GM15510 (cell line): Measurements from ENCODE around the gene TCF4.

Experiments used
- POLR2A ChIP-seq: IDR thresholded peaks from 3 replicates; pipeline ENCODE4 v1.6.1; 2011; ENCODE audit warnings: borderline replicate concordance; ENCODE audit not compliant: insufficient read length; ENCODE audit errors: extremely low read depth

TCF4 gene

DNA sequence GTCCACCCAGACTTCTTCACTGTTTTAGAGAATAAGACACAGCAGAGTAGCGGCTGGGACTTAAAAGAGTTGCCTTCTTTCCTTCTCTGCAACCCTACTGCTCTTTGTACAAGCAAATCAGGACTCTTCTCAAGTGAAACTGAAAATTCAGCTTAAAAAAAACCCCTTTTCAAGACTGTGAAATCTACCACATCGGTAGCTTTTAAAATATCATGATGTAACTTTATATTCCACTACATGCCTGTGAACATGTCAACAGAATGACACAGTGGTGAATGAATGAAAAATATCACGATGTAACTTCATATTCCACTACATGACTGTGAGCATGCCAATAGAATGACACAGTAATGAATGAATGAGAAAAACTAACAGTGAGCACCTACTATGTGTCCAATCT, 53.4 kb downstream of the TCF4 start:
- no peak for TF ChIP-seq POLR2A

DNA sequence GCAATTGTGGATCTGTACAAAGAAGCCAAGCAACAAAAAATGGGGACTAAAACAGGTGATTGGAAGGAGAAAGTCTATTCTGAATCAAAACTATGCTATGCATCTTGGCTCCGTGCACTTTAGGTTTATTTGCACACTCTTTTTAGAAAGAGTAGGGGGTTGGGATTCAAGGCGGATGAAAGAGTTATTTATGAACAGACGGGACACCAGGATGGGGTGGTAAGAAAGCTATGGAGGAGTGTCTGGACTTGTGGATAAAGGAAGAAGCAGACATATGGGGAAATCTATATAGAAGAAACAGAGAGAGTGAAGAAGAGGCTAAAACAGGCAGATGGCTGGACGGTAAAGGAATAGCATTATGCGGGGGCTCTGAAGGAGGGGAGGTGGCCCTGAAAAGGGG, 57.8 kb downstream of the TCF4 start:
- no peak for TF ChIP-seq POLR2A

GRCh38 chr18:55529581-55529980, 58.4 kb downstream of the TCF4 start:
- TF ChIP-seq POLR2A = no peak

DNA sequence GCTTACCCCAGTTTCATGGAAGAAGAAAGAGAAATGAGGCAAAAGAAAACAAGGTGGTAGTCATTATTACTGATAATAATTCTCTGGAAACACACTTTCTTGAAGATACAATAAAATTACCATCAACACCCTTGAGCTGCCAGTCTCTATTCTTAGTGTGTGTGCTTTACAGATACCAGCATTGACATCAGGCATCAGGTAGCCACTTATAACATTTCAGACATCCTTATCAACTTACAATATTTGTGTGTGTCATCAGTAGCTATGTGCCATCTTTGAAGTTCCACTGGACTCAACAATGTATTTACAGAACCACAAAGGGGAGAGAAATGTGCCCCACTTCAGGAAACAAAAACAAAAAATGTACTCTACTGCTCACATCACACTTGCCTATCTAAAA, 62.1 kb downstream of the TCF4 start:
- no peak for TF ChIP-seq POLR2A

GRCh38 chr18:55524353-55525073, 63.5 kb downstream of the TCF4 start:
- no peak for TF ChIP-seq POLR2A

GRCh38 chr18:55523001-55523400, 65.0 kb downstream of the TCF4 start:
- TF ChIP-seq POLR2A = no peak

- TF ChIP-seq POLR2A = no peak
Observed at GRCh38 chr18:55522011-55522410, 66.0 kb downstream of the TCF4 start.

DNA sequence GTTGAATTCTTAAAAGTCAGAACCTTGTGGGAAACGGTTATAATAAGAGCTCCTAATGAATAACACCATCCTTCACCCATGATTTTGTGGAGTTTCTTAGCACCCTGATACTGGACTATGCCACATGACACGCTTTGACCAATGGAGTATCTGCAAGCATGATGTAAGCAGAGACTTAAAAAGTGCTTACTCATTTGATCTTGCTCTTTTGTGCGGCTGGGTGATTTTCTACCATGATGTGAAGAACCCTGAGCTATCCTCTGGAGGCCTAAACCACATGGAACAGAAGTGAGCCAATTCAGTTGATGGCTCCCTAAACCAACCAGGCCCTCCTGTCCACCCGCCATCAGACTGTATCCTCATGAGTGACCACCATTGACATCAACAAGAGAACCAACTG, 70.9 kb downstream of the TCF4 start:
- no peak for TF ChIP-seq POLR2A

DNA sequence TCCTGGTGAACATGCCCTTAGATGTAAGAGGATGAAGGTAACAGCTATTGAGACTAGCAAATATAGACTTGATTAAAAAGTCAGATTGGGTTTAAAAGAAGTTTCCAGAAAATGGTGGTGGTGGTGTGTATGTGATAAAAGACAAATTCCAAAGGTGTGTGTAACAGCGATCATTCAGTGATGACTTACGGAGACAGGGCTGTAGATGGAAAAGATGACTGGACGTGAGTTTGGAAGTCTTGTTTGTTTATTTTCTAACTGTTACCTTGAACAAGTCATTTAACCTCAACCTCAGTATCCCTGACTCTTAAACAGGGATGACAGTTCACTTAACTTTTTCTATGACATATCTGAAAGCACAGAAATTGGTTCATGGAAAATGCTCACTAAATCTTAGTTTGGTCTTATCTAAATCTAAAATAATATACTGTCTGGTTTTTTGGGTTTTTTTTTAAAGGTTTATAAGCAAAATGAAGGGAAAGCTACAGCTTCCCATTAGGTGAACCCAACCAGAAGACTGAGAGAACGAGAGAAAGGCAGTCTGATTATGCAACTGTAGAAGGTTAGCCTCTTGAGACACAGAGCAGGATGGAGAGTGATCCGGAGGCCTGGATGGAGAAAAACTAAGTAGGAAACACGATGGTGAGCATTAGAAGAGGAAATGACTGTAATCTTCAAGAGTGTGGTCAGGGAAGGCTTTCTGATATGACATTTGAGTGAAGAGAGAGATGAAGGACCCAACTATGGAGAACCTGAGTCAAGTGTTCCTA, 71.9 kb downstream of the TCF4 start:
- no peak for TF ChIP-seq POLR2A

DNA sequence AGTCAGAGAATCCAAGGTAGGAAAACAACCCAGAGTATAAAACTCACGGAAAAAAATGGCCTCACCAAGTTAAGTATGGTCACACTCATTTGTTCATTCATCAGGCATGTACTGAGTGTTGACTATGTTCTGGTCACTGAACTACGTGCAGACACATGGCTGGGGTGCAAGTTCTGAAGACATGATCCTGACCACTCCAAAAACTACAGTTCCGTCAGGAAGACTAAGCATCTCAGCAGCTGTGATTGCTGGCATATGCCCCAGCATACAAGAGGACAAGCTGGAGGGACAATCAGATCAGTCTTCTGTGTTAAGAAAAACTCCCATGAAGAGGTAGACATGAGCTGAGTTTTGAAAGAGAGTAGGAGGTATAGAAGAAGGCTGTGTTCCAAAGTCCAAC, 72.8 kb downstream of the TCF4 start:
- no peak for TF ChIP-seq POLR2A

DNA sequence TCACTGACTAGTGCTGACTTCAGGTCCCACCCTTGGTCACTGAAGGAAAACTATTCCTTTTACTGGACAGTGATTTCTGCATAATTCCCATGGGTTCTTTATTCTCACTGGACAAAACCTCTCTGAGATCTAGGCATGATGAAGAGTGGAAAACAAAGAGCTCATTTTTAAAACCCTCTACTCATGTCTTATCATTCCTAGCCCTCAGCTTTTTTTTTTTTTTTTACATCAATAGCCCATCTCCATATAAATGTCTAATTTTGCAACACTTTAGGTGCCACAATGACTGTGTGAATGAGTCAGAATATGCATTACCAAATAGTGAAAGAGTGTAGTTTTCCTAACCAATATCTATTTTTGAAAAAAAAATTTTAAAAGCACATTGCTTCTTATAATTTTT, 74.8 kb downstream of the TCF4 start:
- TF ChIP-seq POLR2A = no peak

GRCh38 chr18:55511277-55511676, 76.7 kb downstream of the TCF4 start:
- TF ChIP-seq POLR2A = no peak

GRCh38 chr18:55510809-55511208, 77.2 kb downstream of the TCF4 start:
- TF ChIP-seq POLR2A = no peak

GRCh38 chr18:55509631-55510324, 78.2 kb downstream of the TCF4 start:
- no peak for TF ChIP-seq POLR2A

DNA sequence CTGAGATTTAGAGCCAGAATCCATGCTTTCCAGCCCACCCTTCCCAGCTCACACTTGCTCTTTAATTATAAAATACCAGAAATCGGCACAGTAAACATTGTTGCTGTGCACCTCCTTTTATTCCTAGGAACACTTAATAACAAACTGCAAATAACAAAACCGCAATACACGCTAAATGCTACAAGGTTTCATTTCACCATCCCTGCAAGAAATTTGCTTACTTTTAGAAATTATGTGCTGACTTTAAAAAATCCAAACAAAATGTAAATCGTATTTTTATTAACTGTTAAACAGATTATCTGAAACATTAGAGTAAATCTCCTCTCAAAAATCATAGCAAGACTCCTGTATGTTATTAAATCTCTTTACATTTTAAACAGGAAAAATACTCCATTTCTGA, 79.3 kb downstream of the TCF4 start:
- TF ChIP-seq POLR2A = no peak
